Right lobe of liver (tissue), 4 donors: ENCODE measurements around the gene MAP3K7.

Source experiments
- CTCF ChIP-seq, 4 donors: fragments of 200-600 bp in 3 of 4; fragments of 450-650 bp in 1 of 4; IDR thresholded peaks; one replicate each; pipeline versions ENCODE4 v1.5.1 to v1.8.0; 2016 to 2022; ENCODE audit warnings: antibody characterized with exemption in 4 of 4, mild to moderate bottlenecking in 2 of 4
- POLR2A ChIP-seq: fragments of 450-650 bp; IDR thresholded peaks from one replicate; pipeline ENCODE4 v1.6.1; 2017; ENCODE audit warnings: antibody characterized with exemption, mild to moderate bottlenecking
- donor health status: DM: no; HTN: no; CAD: no.
- donor health status: DM: no; HTN: no; CAD: no.
- donor health status: DM: no; HTN: yes; CAD: no.

- TF ChIP-seq CTCF (IDR thresholded peaks at IDR 0.05) (no peak), POLR2A (no peak)
Measured at GRCh38 chr6:90534337-90535025, 52.4 kb downstream of the MAP3K7 start.
